K562 (cell line): ENCODE results near the gene CRIP3. TPM values are rescaled to one million over a fixed set of nuclear protein-coding genes. Genes with fewer than 3 reads are reported as not detected.

ENCODE experiments used
- DDX20 ChIP-seq: fragments of 450-650 bp; IDR thresholded peaks from 2 replicates; pipeline ENCODE4 v1.6.1; 2016; ENCODE audit warnings: missing genetic modification characterization, low read depth, mild to moderate bottlenecking, missing compliant biosample characterization, moderate library complexity
- KLF13 ChIP-seq: fragments of 450-650 bp; IDR thresholded peaks from 2 replicates; pipeline ENCODE4 v1.6.1; 2016; ENCODE audit warnings: missing genetic modification characterization, low read depth, mild to moderate bottlenecking, missing compliant biosample characterization, moderate library complexity, borderline replicate concordance
- NRF1 ChIP-seq, 2 experiments: fragments of 450-650 bp; IDR thresholded peaks in 1 of 2; conservative IDR thresholded peaks in 1 of 2; 2 replicates each; pipeline ENCODE4 v1.6.1; 2014; ENCODE audit warnings: mild to moderate bottlenecking in 2 of 2
- PCBP1 ChIP-seq: fragments of 200-400 bp; formaldehyde crosslinking; IDR thresholded peaks from 2 replicates; pipeline ENCODE4 v1.6.1; 2018; ENCODE audit warnings: mild to moderate bottlenecking, low read depth, low read length; ENCODE audit not compliant: poor library complexity, severe bottlenecking
- TBL1XR1 ChIP-seq, 2 experiments: IDR thresholded peaks; 2 replicates each; pipeline ENCODE4 v1.6.1; 2012; ENCODE audit warnings: improper control_type of control experiment in 2 of 2, low read length in 2 of 2, mild to moderate bottlenecking in 1 of 2
- ZNF3 ChIP-seq: fragments of 250-450 bp; sonication (Bioruptor Pico); IDR thresholded peaks from 2 replicates; pipeline ENCODE4 v1.5.0; 2021; ENCODE audit warnings: mild to moderate bottlenecking, moderate library complexity
- ZNF766 ChIP-seq: fragments of 200-800 bp; sonication (Bioruptor generic); conservative IDR thresholded peaks from 2 replicates; pipeline ENCODE4 v1.6.1; 2016; ENCODE audit warnings: missing genetic modification characterization, missing compliant biosample characterization
- polyA plus RNA-seq, 8 experiments: library from polyadenylated mRNA; depleted of rRNA in 4 of 8; stranded (reverse) in 5 of 8; unstranded in 3 of 8; fragments of >200 nt; fragmentation: Nextera tagmentation in 2 of 8; fragmentation: Illumina TruSeq in 1 of 8; extraction: Ambion mirVana in 2 of 8; extraction: Trizol in 1 of 8; gene quantifications; 2 replicates each; pipeline versions ENCODE4 v1.2.1 to v1.2.3, GENCODE V29; 2011 to 2014; ENCODE audit warnings: inconsistent platforms in 1 of 8, missing spikeins in 1 of 8
- total RNA-seq, 7 experiments: library from RNA; depleted of rRNA in 6 of 7; stranded (reverse); fragments of >200 nt in 6 of 7; fragmentation: Illumina TruSeq in 2 of 7; extraction: Trizol in 2 of 7; gene quantifications; 2 replicates each; pipeline versions ENCODE4 v1.2.1 to v1.2.3, GENCODE V29; 2011 to 2021; ENCODE audit warnings: low replicate concordance in 1 of 7
- TF ChIP-seq, protein P1 (sequence below): sonication (generic); formaldehyde crosslinking; IDR thresholded peaks from 2 replicates; pipeline ENCODE4 v1.8.0; 2022; ENCODE audit warnings: mild to moderate bottlenecking, missing genetic modification reagents
- TF ChIP-seq, protein P2 (sequence below): fragments of 200-800 bp; sonication (Bioruptor generic); IDR thresholded peaks from 2 replicates; pipeline ENCODE4 v1.6.1; 2017; ENCODE audit warnings: missing genetic modification characterization, missing compliant biosample characterization
- TF ChIP-seq, protein P3 (sequence below): fragments of 450-650 bp; IDR thresholded peaks from 2 replicates; pipeline ENCODE4 v1.6.1; 2014; ENCODE audit warnings: low read depth, mild to moderate bottlenecking, moderate library complexity, borderline replicate concordance
- TF ChIP-seq, protein P4 (sequence below): fragments of 450-650 bp; formaldehyde crosslinking; IDR thresholded peaks from 2 replicates; pipeline ENCODE4 v1.4.0; 2020; ENCODE audit warnings: mild to moderate bottlenecking, mixed read lengths
- TF ChIP-seq, protein P5 (sequence below): IDR thresholded peaks from 2 replicates; pipeline ENCODE4 v1.6.1; 2011; ENCODE audit warnings: borderline replicate concordance, low read depth, mild to moderate bottlenecking, moderate library complexity, low read length; ENCODE audit not compliant: insufficient read depth, poor library complexity, severe bottlenecking
- TF ChIP-seq, protein P6 (sequence below): fragments of 250-450 bp; sonication (Bioruptor Pico); IDR thresholded peaks from 2 replicates; pipeline ENCODE4 v1.5.0; 2021

Gene CRIP3
- total and polyA plus RNA-seq, 9 of the 15 experiments (the other 6 are each of a cell fraction or from before 2014, with no cell fraction given): 0.36 to 2.1 (median 0.87) TPM

DNA sequence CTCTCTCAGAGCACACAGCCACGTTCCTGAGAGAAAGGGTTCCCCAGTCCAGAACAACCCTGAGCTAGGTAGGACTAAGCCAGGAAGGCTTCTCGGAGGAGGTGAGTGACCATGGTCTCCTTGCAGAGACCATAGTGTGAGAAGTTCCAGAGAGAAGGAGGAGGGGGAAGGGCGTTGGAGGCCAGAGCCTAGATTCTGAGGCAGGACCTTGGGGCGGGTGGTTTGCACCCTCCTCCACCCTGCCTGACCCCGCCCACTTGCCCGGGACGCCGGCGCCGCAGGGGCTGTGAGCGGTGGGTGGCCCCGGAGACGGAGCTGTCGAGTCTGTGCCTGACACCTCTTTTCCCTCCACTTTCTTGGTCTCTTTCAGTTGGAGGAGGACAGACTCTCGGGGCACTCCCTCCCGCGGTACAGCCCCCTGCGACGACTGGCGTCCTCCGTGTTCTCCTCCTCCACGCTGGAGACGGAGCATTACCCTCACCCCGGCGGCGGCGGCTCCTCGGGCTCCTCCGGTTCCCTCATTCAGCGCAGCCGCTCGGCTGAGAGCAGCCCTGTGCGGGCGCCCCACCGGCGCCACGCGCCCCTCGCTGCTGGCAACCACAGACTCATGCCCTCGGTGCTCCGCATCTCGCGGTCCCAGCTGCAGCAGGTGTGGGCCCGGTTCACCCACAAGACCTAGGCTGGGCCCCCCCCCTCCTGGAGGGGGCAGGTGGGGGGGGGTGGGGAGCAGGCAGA is 39.2 kb downstream of the CRIP3 start (continued):
- TF ChIP-seq, protein P1, sequence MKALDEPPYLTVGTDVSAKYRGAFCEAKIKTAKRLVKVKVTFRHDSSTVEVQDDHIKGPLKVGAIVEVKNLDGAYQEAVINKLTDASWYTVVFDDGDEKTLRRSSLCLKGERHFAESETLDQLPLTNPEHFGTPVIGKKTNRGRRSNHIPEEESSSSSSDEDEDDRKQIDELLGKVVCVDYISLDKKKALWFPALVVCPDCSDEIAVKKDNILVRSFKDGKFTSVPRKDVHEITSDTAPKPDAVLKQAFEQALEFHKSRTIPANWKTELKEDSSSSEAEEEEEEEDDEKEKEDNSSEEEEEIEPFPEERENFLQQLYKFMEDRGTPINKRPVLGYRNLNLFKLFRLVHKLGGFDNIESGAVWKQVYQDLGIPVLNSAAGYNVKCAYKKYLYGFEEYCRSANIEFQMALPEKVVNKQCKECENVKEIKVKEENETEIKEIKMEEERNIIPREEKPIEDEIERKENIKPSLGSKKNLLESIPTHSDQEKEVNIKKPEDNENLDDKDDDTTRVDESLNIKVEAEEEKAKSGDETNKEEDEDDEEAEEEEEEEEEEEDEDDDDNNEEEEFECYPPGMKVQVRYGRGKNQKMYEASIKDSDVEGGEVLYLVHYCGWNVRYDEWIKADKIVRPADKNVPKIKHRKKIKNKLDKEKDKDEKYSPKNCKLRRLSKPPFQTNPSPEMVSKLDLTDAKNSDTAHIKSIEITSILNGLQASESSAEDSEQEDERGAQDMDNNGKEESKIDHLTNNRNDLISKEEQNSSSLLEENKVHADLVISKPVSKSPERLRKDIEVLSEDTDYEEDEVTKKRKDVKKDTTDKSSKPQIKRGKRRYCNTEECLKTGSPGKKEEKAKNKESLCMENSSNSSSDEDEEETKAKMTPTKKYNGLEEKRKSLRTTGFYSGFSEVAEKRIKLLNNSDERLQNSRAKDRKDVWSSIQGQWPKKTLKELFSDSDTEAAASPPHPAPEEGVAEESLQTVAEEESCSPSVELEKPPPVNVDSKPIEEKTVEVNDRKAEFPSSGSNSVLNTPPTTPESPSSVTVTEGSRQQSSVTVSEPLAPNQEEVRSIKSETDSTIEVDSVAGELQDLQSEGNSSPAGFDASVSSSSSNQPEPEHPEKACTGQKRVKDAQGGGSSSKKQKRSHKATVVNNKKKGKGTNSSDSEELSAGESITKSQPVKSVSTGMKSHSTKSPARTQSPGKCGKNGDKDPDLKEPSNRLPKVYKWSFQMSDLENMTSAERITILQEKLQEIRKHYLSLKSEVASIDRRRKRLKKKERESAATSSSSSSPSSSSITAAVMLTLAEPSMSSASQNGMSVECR (CRISPR knock-in tag): 0 out of 2 replicates have a peak, but pooled peaks have one; percentile 36
- TF ChIP-seq DDX20 (tag) (no peak), NRF1 (conservative IDR thresholded peaks at IDR 0.05 in 1 of 2, IDR thresholded peaks at IDR 0.05 in 1 of 2) (peak; percentile 47 to 63; a peak in 3 of 4 replicates), PCBP1 (no peak), KLF13 (peak; percentile 54; the same call in 1 of the 2 replicates), ZNF766 (CRISPR knock-in tag) (no peak), ZNF3 (CRISPR knock-in tag) (peak; percentile 85; the same call in 1 of the 2 replicates), TBL1XR1 (IDR thresholded peaks at IDR 0.05; ENCODE audit: low read length in 2 of 2) (no peak)
- TF ChIP-seq, protein P2, sequence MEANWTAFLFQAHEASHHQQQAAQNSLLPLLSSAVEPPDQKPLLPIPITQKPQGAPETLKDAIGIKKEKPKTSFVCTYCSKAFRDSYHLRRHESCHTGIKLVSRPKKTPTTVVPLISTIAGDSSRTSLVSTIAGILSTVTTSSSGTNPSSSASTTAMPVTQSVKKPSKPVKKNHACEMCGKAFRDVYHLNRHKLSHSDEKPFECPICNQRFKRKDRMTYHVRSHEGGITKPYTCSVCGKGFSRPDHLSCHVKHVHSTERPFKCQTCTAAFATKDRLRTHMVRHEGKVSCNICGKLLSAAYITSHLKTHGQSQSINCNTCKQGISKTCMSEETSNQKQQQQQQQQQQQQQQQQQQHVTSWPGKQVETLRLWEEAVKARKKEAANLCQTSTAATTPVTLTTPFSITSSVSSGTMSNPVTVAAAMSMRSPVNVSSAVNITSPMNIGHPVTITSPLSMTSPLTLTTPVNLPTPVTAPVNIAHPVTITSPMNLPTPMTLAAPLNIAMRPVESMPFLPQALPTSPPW (CRISPR knock-in tag): 0 out of 2 replicates have a peak, but pooled peaks have one; percentile 26
- TF ChIP-seq, protein P3, sequence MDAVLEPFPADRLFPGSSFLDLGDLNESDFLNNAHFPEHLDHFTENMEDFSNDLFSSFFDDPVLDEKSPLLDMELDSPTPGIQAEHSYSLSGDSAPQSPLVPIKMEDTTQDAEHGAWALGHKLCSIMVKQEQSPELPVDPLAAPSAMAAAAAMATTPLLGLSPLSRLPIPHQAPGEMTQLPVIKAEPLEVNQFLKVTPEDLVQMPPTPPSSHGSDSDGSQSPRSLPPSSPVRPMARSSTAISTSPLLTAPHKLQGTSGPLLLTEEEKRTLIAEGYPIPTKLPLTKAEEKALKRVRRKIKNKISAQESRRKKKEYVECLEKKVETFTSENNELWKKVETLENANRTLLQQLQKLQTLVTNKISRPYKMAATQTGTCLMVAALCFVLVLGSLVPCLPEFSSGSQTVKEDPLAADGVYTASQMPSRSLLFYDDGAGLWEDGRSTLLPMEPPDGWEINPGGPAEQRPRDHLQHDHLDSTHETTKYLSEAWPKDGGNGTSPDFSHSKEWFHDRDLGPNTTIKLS: no peak
- TF ChIP-seq, protein P4, sequence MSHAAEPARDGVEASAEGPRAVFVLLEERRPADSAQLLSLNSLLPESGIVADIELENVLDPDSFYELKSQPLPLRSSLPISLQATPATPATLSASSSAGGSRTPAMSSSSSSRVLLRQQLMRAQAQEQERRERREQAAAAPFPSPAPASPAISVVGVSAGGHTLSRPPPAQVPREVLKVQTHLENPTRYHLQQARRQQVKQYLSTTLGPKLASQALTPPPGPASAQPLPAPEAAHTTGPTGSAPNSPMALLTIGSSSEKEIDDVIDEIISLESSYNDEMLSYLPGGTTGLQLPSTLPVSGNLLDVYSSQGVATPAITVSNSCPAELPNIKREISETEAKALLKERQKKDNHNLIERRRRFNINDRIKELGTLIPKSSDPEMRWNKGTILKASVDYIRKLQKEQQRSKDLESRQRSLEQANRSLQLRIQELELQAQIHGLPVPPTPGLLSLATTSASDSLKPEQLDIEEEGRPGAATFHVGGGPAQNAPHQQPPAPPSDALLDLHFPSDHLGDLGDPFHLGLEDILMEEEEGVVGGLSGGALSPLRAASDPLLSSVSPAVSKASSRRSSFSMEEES (CRISPR knock-in tag): no peak
- TF ChIP-seq, protein P5, sequence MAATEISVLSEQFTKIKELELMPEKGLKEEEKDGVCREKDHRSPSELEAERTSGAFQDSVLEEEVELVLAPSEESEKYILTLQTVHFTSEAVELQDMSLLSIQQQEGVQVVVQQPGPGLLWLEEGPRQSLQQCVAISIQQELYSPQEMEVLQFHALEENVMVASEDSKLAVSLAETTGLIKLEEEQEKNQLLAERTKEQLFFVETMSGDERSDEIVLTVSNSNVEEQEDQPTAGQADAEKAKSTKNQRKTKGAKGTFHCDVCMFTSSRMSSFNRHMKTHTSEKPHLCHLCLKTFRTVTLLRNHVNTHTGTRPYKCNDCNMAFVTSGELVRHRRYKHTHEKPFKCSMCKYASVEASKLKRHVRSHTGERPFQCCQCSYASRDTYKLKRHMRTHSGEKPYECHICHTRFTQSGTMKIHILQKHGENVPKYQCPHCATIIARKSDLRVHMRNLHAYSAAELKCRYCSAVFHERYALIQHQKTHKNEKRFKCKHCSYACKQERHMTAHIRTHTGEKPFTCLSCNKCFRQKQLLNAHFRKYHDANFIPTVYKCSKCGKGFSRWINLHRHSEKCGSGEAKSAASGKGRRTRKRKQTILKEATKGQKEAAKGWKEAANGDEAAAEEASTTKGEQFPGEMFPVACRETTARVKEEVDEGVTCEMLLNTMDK: no peak
- TF ChIP-seq, protein P6, sequence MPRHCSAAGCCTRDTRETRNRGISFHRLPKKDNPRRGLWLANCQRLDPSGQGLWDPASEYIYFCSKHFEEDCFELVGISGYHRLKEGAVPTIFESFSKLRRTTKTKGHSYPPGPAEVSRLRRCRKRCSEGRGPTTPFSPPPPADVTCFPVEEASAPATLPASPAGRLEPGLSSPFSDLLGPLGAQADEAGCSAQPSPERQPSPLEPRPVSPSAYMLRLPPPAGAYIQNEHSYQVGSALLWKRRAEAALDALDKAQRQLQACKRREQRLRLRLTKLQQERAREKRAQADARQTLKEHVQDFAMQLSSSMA (CRISPR knock-in tag): no peak
